HG03280 (cell line): ENCODE results near the gene SAV1.
"Not testable (repeated sequence)": the region's sequence is repeated elsewhere in the genome, so short reads cannot be mapped to it uniquely, and the experiment has no call there.

Experiments
- ATAC-seq: cut with Tn5 transposase; IDR thresholded peaks from one replicate; pipeline ENCODE4 v1.9.1; 2021; ENCODE audit warnings: mild to moderate bottlenecking, moderate library complexity; ENCODE audit not compliant: unreplicated experiment

SAV1 gene

DNA sequence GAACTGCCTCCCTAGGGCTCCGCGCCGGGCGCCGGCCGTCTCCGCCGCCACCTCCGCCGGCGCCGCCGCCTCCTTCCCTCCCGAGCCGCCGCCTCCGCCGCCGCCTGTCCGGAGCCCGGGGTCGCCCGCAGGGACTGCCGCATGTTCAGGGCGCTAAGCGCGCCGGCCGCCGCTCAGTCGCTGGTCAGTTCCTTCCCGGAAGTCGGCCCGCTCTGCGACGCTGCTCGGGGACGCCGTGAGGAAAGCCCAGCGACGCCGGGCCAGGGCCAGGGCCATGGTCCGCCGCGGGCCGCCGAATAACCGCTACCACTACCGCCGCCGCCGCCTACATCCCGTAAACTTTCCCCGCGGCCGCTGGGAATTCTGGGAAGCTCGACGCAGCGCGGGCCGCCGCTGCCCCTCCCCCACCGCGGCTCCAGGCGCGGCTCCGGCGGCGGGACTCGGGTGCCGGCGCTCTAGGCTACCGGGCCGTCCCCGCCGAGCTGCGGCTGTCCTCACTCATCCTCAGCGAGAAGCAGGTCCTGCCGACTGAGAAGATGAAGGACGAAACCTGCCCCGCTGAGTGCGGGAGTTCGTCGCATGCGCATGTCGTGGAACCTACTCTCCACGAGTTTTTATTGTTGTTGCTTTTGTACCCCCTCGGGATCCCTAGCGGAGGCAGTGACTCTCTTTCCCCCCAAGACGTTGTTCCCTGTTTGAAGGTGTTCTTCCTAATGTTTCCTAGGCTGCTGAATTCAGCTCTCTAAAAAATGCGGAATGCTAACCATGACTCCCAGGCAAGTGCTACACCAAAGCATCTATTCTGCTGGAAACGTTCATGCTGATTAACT lies at the start of gene SAV1:
Gene SAV1 (minus strand): TSS at position 311 of the 830 bp plus-strand sequence. CDS start 339 bp downstream, outside the sequence.
- peak; percentile 49 for ATAC-seq

DNA sequence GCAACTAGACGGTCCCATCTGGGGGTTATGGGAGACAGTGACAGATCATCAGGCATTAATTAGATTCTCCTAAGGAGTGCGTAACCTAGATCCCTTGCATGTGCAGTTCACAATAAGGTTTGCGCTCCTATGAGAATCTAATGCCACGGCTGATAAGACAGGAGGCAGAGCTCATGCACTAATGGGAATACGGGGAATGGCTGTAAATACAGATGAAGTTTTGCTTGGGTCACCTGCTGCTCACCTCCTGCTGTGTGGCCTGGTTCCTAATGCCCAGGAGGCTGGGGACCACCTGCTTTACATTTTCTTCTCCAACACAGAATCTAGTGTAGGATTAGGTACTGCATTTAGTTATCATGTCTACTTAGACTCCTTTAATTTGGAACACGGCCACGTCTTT lies 49.7 kb upstream of the SAV1 start:
- no peak for ATAC-seq

GRCh38 chr14:50714450-50715073 lies 46.5 kb upstream of the SAV1 start:
- peak; percentile 60 for ATAC-seq

DNA sequence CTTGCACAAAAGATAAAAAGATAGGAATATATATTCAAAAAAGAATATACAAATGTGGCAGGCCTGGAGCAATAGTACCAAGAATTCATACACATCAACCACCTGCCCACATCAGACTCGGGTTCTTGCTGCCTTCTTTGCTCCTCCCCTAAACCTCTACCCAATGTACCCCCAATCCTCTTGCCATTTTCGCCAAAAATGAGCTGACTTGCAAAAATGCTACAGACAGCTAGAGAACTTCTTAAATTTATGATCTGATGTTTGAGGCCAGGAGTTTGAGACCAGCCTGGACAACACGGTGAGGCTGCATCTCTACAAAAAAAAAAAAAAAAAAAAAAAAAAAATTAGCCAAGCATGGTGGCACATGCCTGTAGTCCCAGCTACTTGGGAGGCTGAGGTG lies 42.9 kb upstream of the SAV1 start:
- no peak for ATAC-seq

DNA sequence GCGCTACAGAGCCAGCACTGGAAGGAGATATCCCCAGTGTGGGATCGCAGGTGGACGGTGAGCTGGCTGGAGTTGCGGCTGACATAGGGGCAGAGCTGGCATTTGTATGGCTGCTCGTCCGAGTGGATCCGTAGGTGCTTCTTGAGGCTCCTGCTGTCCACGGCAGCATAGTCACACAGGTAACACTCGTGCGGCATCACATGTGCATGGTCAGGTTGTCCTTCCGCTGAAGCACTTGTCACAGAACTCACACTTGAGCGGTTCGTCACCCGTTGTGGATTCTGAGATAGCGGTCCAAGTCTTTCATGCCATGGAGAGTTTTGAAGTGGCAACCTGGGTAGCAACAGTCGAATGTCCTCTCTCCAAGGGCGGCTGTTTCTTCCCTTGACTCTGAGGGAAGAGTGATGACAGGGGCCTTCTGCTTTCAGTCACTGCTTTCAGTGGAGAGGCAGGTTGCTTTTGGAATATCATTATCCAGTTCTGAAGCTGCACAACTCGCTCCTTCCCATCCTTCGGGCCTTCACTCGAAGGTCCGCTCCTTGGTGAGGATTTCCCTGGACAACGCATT lies 37.0 kb upstream of the SAV1 start:
- ATAC-seq = no peak

DNA sequence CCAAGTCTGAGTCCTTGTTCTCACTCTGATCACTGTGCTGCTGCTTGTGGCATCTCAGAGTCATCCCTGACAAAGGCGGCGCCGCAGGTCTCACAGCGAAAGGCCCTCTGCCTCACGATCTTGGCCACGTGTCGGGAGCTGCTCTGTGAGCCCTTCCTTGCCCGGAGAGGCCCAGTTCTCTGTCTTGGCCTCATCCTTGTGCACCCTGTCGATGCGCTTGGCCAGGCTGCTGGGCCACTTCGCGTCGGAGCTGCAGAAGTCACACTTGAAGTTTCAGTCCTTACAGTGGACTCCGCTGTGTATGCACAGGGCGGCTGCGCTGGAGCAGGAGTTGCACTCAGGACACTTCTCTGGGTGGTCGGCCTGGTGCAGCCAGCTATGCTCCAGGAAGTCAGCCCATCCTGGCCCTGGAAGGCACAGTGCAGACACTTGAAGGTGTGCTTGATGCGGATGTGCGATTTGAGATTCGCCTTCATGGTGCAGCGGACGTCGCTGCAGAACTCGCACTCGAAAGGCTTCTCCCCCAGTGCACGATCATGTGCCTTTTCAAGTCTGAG lies 36.4 kb upstream of the SAV1 start:
- no peak for ATAC-seq

GRCh38 chr14:50697659-50698290 lies 29.7 kb upstream of the SAV1 start:
- ATAC-seq = no peak

- ATAC-seq = not testable (repeated sequence)
These were observed 26.2 kb upstream of the SAV1 start for GRCh38 chr14:50694260-50694659.

- no peak for ATAC-seq
These were observed 20.8 kb upstream of the SAV1 start for GRCh38 chr14:50688875-50689274.

DNA sequence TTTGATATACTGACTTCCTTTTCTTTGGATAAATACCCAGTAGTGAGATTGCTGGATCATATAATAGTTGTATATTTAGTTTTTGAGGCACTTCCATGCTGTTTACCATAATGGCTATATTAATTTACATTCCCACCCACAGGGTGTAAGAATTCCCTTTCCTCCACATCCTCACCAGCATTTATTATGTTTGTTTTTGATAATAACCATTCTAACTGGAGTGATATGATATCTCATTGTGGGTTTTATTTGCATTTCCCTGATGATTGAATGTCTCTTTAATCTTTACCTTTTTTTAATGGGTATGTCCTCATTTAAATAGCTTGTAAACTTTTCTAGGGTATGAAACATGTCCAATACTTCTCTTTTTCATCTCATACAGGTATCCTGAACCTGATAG lies 11.6 kb upstream of the SAV1 start:
- ATAC-seq = no peak

DNA sequence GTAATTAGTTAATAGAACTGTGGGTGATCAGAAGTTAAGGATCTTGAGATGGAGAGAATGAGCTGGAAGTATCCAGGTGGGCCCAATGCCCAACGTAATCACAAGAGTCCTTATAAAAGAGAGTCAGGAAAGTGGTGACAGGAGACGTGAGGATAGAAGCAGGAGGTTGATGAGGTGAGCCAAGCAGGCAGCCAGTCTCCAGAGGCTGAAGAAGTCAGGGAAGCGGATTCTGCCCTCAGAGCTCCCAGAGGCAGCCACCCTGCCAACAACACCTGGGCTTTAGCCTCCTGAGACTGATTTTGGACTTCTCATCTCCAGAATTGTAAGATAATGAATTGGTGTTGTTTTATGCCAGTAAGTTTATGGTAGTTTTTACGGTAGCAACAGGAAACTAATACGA lies 10.1 kb upstream of the SAV1 start:
- ATAC-seq = no peak

GRCh38 chr14:50677527-50678063 lies 9.5 kb upstream of the SAV1 start:
- no peak for ATAC-seq

DNA sequence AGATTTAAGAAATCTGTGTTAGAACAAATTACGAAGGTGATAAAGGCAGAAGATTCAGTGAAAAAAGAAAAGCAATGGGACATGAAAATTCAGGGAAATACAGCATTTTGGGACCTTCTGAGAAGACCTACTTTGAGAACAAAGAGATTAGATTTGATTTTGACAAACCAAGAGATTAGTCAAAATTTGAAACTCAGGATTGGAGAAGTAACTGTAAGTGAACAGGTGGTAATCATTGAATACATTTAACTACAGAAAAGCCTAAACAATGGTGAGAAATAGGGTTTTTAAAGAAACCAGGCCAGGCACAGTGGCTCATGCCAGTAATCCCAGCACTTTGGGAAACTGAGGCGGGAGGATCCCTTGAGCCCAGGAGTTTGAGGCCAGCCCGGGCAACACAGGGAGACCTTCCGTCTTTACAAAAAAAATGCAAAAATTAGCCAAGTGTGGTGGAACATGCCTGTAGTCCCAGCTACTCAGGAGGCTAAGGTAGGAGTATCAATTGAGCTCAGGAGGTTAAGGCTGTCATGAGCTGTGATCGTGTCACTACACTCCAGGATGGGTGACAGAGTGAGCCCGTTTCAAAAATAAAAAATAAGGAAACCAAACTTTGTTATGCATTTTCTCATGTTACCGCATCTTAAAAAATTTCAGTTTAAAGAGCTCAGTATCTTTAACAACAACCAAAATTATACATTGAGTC lies 8.9 kb upstream of the SAV1 start:
- no peak for ATAC-seq

DNA sequence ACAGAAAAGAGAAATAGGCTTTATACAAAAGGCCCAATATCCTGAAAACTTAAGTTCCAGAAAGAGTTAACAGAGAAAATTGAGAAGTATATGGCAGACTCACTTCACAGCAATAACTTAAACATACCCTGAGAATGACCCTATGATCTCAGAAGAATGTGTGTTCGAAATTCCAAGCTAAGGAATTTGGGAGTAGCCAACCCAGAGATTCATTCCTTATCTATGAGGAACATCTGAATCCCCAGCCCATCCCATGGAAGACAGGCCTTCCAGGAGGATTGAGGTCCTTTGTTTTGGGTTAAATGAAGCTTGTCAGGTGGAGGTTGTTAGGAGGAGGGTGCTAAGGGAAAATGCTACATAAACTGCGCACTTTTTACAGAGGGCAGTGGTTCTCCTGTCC lies 7.5 kb upstream of the SAV1 start:
- ATAC-seq = no peak

GRCh38 chr14:50670866-50671256 lies 2.8 kb upstream of the SAV1 start:
- no peak for ATAC-seq

DNA sequence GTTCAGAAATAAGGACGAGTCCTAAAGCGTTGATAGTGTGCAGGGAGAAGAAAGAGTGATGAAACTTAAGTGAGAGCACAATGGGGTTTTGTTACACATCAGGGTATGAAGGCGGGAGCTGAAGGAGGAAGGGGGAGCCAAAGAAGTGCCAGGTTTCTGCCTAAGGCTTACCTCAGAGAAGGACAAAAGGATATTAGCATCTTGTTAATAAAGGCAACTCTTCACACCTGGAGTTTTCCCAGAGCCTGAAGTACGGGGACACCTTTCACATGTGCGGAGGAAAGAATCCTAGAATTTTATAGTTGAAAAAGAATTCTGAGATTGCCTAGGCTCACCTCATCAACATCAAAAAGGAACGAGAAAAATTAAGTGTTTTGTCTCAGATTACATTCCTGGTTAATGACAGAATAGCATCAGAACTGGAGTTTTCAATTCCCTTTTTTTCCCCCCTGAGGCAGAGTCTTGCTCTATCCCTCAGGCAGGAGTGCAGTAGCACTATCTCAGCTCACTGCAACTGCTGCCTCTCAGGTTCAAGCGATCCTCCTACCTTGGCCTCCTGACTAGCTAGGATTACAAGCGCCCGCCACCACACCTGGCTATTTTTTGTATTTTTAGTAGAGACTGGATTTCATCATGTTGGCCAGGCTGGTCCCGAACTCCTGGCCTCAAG lies 2.2 kb upstream of the SAV1 start:
- ATAC-seq = no peak

DNA sequence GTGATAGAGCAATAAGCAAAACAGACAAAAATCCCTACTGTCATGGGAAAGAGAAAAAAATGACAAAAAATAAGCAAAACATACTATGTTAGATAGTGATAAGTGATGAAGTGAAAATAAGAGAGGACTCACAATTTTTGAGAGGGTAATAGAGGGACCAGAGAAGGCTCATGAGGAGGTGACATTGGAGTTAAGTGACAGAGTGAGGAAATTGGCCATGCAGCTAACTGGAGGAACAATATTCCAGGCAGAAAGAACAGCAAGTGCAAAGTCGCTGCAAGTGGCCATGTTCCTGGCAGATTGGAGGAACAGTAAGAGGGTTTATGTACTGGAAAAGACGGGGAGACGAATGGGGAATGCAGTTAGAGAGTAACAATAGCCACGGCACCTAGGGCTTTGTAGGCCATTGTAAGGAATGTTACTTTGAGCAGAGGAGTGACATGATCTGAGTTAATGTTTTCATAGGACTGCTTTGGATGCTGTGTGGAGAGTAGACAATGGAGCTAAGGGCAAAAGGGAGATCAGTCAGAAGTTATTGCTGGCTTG lies 1.4 kb upstream of the SAV1 start:
- no peak for ATAC-seq

DNA sequence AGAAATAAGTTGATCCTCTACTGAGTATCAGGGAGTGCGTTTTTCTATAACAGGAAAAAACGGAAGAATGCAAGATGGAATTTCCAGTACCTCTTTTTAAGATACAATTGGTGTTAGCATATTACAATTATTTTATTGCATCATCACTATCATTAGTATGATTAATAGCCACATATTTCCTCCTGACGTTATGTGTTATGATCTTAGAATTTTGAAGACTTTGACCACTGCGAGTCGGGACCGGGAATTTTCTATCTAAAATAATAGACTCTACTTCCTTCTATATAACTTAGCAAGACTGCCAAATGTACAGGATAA lies 679 bp upstream of the SAV1 start:
- ATAC-seq = no peak

DNA sequence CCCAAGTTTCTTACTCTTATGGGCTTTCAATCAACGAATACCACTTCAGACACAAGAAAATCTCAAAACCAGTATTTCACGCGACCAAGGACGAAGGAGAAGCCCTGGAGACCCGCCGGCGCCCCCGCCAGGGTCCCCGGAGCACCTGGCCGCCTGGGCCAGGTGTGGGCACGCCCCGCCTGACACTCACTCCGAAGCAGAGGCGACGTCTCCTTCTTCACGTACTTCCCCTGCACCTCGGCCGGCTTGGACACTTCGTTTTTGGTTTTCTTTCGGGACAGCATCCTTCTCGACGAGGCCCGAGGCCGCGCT lies 466 bp downstream of the SAV1 start:
- ATAC-seq = peak; percentile 45
